Measurements from ENCODE around the gene MBNL1.

DNA sequence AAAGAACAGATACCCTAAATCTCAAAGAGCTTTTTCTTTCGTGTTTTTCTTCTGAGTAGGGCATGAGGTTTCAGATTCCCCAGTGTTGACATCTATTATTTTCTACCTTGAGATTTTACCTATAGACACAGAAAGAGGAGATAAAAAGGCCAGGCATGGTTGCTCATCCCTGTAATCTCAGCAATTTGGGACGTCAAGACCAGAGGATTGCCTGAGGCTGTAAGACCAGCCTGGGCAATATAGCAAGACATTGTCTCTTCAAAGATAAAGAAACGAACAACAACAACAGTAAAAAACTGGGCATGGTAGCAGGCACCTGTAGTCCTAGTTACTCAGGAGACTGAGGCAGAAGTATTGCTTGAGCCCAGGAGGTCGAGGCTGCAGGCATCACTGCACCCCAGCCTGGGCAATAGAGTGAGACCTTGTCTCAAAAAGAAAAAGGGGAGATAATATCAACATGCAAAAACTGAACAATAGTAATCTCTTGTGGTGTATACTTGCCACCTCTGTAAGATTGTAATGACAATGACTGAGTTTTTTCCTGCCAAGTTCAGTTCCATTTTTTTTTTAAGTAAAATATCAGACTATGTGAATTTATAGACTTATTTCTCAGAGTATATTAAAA is 71.3 kb downstream of the MBNL1 start:
- TF ChIP-seq, protein P1, sequence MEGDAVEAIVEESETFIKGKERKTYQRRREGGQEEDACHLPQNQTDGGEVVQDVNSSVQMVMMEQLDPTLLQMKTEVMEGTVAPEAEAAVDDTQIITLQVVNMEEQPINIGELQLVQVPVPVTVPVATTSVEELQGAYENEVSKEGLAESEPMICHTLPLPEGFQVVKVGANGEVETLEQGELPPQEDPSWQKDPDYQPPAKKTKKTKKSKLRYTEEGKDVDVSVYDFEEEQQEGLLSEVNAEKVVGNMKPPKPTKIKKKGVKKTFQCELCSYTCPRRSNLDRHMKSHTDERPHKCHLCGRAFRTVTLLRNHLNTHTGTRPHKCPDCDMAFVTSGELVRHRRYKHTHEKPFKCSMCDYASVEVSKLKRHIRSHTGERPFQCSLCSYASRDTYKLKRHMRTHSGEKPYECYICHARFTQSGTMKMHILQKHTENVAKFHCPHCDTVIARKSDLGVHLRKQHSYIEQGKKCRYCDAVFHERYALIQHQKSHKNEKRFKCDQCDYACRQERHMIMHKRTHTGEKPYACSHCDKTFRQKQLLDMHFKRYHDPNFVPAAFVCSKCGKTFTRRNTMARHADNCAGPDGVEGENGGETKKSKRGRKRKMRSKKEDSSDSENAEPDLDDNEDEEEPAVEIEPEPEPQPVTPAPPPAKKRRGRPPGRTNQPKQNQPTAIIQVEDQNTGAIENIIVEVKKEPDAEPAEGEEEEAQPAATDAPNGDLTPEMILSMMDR (IDR thresholded peaks at IDR 0.05; ENCODE audit: low read length) = no peak
- no peak for TF ChIP-seq EZH2 (optimal IDR thresholded peaks at IDR 0.05; ENCODE audit: low read depth, low read length)
